ENCODE results near the gene LRRIQ3.

- TF ChIP-seq EZH2 (IDR thresholded peaks at IDR 0.05; ENCODE audit: low read length, unreplicated experiment), result no peak
- no peak for TF ChIP-seq CTCF (conservative IDR thresholded peaks at IDR 0.05; ENCODE audit: low read depth, low read length)
- TF ChIP-seq EZH2phosphoT487 (IDR thresholded peaks at IDR 0.05; ENCODE audit: borderline replicate concordance, low read length), result no peak
These were observed 106.6 kb downstream of the LRRIQ3 start for GRCh38 chr1:74091371-74091770.
